Measurements from ENCODE around the gene ADAMTS3.

The ADAMTS3 gene

DNA sequence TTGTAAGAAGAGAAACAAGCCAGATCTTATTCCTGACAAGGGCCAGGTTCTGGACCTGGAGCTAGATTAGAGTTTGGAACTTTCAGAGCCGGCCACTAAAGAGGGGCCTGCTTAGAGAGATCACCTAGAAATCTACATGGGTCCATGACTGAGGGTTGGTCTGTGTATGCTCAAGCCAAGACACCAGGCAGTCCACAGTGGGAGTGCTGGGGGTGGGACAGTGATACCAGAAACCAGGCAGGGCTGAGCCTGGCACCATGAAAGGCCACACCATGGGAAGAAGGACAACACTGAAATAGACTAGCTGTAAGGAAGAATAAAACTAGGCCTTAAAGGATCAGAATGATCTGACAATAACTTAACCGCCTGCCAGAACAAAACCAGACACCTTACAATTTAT, 267.3 kb downstream of the ADAMTS3 start:
- no peaks in the 10 kb centered on the region for H3K36me3 ChIP-seq (ENCODE audit: control insufficient read depth in 2 of 2, insufficient read depth in 1 of 2, low read length in 2 of 2)
- H3K27ac ChIP-seq (ENCODE audit: extremely low read depth, low read depth, low read length), result no peak overlapping the region
- no peaks in the 10 kb centered on the region for H3K4me1 ChIP-seq (ENCODE audit: control insufficient read depth, insufficient read depth, low read length)
- TF ChIP-seq, protein P1, sequence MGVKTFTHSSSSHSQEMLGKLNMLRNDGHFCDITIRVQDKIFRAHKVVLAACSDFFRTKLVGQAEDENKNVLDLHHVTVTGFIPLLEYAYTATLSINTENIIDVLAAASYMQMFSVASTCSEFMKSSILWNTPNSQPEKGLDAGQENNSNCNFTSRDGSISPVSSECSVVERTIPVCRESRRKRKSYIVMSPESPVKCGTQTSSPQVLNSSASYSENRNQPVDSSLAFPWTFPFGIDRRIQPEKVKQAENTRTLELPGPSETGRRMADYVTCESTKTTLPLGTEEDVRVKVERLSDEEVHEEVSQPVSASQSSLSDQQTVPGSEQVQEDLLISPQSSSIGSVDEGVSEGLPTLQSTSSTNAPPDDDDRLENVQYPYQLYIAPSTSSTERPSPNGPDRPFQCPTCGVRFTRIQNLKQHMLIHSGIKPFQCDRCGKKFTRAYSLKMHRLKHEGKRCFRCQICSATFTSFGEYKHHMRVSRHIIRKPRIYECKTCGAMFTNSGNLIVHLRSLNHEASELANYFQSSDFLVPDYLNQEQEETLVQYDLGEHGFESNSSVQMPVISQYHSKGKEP (tag by site-specific recombination; IDR thresholded peaks at IDR 0.05), result no peak
- TF ChIP-seq ZNF211 (tag by site-specific recombination; IDR thresholded peaks at IDR 0.05; ENCODE audit: low read depth) (no peak), ZSCAN23 (tag by site-specific recombination; IDR thresholded peaks at IDR 0.05) (no peak), ZNF19 (tag by site-specific recombination; IDR thresholded peaks at IDR 0.05; ENCODE audit: low read depth) (no peak), WT1 (tag by site-specific recombination; IDR thresholded peaks at IDR 0.05) (no peak)
- TF ChIP-seq, protein P2, sequence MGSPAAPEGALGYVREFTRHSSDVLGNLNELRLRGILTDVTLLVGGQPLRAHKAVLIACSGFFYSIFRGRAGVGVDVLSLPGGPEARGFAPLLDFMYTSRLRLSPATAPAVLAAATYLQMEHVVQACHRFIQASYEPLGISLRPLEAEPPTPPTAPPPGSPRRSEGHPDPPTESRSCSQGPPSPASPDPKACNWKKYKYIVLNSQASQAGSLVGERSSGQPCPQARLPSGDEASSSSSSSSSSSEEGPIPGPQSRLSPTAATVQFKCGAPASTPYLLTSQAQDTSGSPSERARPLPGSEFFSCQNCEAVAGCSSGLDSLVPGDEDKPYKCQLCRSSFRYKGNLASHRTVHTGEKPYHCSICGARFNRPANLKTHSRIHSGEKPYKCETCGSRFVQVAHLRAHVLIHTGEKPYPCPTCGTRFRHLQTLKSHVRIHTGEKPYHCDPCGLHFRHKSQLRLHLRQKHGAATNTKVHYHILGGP (tag by site-specific recombination; IDR thresholded peaks at IDR 0.05), result no peak
- POLR2A ChIA-PET, result no interaction called here
- H3K4me3 ChIP-seq (ENCODE audit: low read depth, low read length), result no peak overlapping the region
- no peaks in the 10 kb centered on the region for H3K9me3 ChIP-seq (ENCODE audit: control insufficient read depth, insufficient read depth, low read depth, low read length)
- CTCF ChIA-PET, result interaction anchor here (0.6 to 1.4 kb wide), 6 partner anchors 12 to 1423 kb away, joined by 3 to 4 read pairs (median 3); no protein-coding TSS in a partner anchor

GRCh38 chr4:72300126-72300525, 268.9 kb downstream of the ADAMTS3 start:
- no peaks in the 10 kb centered on the region for H3K36me3 ChIP-seq (ENCODE audit: control insufficient read depth in 2 of 2, insufficient read depth in 1 of 2, low read length in 2 of 2)
- TF ChIP-seq REPIN1 (tag by site-specific recombination; IDR thresholded peaks at IDR 0.05; ENCODE audit: low read depth) (no peak), ZNF530 (tag by site-specific recombination; IDR thresholded peaks at IDR 0.05; ENCODE audit: low read depth) (no peak), ZNF24 (tag by site-specific recombination; IDR thresholded peaks at IDR 0.05) (no peak), PRDM1 (tag by site-specific recombination; IDR thresholded peaks at IDR 0.05) (no peak), ZNF211 (tag by site-specific recombination; IDR thresholded peaks at IDR 0.05; ENCODE audit: low read depth) (no peak), RBAK (tag by site-specific recombination; IDR thresholded peaks at IDR 0.05) (no peak), ZNF596 (tag by site-specific recombination; IDR thresholded peaks at IDR 0.05) (no peak), ZNF174 (tag by site-specific recombination; IDR thresholded peaks at IDR 0.05) (no peak), ZNF140 (tag by site-specific recombination; IDR thresholded peaks at IDR 0.05) (no peak), ZFP3 (tag by site-specific recombination; IDR thresholded peaks at IDR 0.05; ENCODE audit: low read depth) (no peak), ZNF169 (tag by site-specific recombination; IDR thresholded peaks at IDR 0.05) (no peak), ZNF133 (tag by site-specific recombination; IDR thresholded peaks at IDR 0.05) (no peak), ZNF76 (tag by site-specific recombination; IDR thresholded peaks at IDR 0.05; ENCODE audit: borderline replicate concordance, low read depth) (no peak), TCF7L2 (IDR thresholded peaks at IDR 0.05; ENCODE audit: borderline replicate concordance, low read depth, low read length) (no peak), ZNF585B (tag by site-specific recombination; IDR thresholded peaks at IDR 0.05) (no peak), ZNF549 (tag by site-specific recombination; IDR thresholded peaks at IDR 0.05) (no peak), ZNF658 (tag by site-specific recombination; IDR thresholded peaks at IDR 0.05) (no peak)
- TF ChIP-seq, protein P3, sequence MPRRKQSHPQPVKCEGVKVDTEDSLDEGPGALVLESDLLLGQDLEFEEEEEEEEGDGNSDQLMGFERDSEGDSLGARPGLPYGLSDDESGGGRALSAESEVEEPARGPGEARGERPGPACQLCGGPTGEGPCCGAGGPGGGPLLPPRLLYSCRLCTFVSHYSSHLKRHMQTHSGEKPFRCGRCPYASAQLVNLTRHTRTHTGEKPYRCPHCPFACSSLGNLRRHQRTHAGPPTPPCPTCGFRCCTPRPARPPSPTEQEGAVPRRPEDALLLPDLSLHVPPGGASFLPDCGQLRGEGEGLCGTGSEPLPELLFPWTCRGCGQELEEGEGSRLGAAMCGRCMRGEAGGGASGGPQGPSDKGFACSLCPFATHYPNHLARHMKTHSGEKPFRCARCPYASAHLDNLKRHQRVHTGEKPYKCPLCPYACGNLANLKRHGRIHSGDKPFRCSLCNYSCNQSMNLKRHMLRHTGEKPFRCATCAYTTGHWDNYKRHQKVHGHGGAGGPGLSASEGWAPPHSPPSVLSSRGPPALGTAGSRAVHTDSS (tag by site-specific recombination; IDR thresholded peaks at IDR 0.05), result no peak
- TF ChIP-seq, protein P4, sequence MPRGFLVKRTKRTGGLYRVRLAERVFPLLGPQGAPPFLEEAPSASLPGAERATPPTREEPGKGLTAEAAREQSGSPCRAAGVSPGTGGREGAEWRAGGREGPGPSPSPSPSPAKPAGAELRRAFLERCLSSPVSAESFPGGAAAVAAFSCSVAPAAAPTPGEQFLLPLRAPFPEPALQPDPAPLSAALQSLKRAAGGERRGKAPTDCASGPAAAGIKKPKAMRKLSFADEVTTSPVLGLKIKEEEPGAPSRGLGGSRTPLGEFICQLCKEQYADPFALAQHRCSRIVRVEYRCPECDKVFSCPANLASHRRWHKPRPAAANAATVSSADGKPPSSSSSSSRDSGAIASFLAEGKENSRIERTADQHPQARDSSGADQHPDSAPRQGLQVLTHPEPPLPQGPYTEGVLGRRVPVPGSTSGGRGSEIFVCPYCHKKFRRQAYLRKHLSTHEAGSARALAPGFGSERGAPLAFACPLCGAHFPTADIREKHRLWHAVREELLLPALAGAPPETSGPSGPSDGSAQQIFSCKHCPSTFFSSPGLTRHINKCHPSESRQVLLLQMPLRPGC (tag by site-specific recombination; IDR thresholded peaks at IDR 0.05), result no peak
- TF ChIP-seq, protein P5, sequence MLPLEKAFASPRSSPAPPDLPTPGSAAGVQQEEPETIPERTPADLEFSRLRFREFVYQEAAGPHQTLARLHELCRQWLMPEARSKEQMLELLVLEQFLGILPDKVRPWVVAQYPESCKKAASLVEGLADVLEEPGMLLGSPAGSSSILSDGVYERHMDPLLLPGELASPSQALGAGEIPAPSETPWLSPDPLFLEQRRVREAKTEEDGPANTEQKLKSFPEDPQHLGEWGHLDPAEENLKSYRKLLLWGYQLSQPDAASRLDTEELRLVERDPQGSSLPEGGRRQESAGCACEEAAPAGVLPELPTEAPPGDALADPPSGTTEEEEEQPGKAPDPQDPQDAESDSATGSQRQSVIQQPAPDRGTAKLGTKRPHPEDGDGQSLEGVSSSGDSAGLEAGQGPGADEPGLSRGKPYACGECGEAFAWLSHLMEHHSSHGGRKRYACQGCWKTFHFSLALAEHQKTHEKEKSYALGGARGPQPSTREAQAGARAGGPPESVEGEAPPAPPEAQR (tag by site-specific recombination; IDR thresholded peaks at IDR 0.05), result no peak
- no peak overlapping the region for H3K4me3 ChIP-seq (ENCODE audit: low read depth, low read length)
- no peaks in the 10 kb centered on the region for H3K9me3 ChIP-seq (ENCODE audit: control insufficient read depth, insufficient read depth, low read depth, low read length)
- H3K27ac ChIP-seq (ENCODE audit: extremely low read depth, low read depth, low read length), result no peak overlapping the region
- ChIA-PET CTCF (no interaction called here), POLR2A (no interaction called here)
- H3K4me1 ChIP-seq (ENCODE audit: control insufficient read depth, insufficient read depth, low read length), result no peaks in the 10 kb centered on the region

Data from HEK293 (cell line).